Smooth muscle cell (in vitro differentiated cells): ENCODE results near the gene ESYT2. TPM values are rescaled to one million over a fixed set of nuclear protein-coding genes. Genes with fewer than 3 reads are reported as not detected.

Experiments
- DNase-seq: peaks from one replicate; lab custom pipeline; 2025; ENCODE audit not compliant: unreplicated experiment; lab: John Stamatoyannopoulos, UW
- H2AFZ ChIP-seq: fragments of 200-600 bp; sonication (generic); 2 replicates; pipeline ENCODE4 v1.6.0; 2016; ENCODE audit warnings: antibody characterized with exemption, low read depth, mild to moderate bottlenecking
- H3F3A ChIP-seq: fragments of 200-600 bp; sonication (generic); 2 replicates; pipeline ENCODE4 v1.6.0; 2017; ENCODE audit warnings: antibody characterized with exemption, low read depth
- H3K27ac ChIP-seq: fragments of 200-600 bp; sonication (generic); 2 replicates; pipeline ENCODE4 v1.5.1; 2016; ENCODE audit warnings: low read depth, mild to moderate bottlenecking
- H3K27me3 ChIP-seq: fragments of 200-600 bp; sonication (generic); 2 replicates; pipeline ENCODE4 v1.6.1; 2016; ENCODE audit warnings: low read depth, mild to moderate bottlenecking
- H3K36me3 ChIP-seq: fragments of 200-600 bp; sonication (generic); 2 replicates; pipeline ENCODE4 v1.5.1; 2016; ENCODE audit warnings: low read depth
- H3K4me1 ChIP-seq: fragments of 200-600 bp; sonication (generic); 2 replicates; pipeline ENCODE4 v1.5.1; 2016; ENCODE audit warnings: low read depth
- H3K4me2 ChIP-seq: fragments of 200-600 bp; sonication (generic); 2 replicates; pipeline ENCODE4 v1.6.0; 2016; ENCODE audit warnings: mild to moderate bottlenecking
- H3K4me3 ChIP-seq: fragments of 200-600 bp; sonication (generic); 2 replicates; pipeline ENCODE4 v1.5.1; 2016; ENCODE audit warnings: mild to moderate bottlenecking
- H3K79me2 ChIP-seq: fragments of 200-600 bp; sonication (generic); 2 replicates; pipeline ENCODE4 v1.6.0; 2016; ENCODE audit warnings: low read depth, mild to moderate bottlenecking
- H3K9ac ChIP-seq: fragments of 200-600 bp; sonication (generic); 2 replicates; pipeline ENCODE4 v1.6.0; 2016; ENCODE audit warnings: low read depth
- H3K9me3 ChIP-seq: fragments of 200-600 bp; sonication (generic); replicated peaks from 2 replicates; pipeline ENCODE4 v1.5.1; 2016; ENCODE audit warnings: low read depth
- H4K20me1 ChIP-seq: fragments of 200-600 bp; sonication (generic); 2 replicates; pipeline ENCODE4 v1.6.0; 2016; ENCODE audit warnings: low read depth
- WGBS: methylation state at CpG from one replicate; pipeline ENCODE4 v1.1.7; 2016; ENCODE audit warnings: low lambda C conversion rate; 5-methylcytosine and 5-hydroxymethylcytosine counted together
- polyA plus RNA-seq: library from polyadenylated mRNA; unstranded; fragments of >200 nt; fragmentation: Nextera tagmentation; extraction: Ambion mirVana; gene quantifications from 2 replicates; pipeline ENCODE4 v1.2.1, GENCODE V29; 2016
- total RNA-seq: library from RNA; depleted of rRNA; stranded (reverse); fragments of >200 nt; gene quantifications from 2 replicates; pipeline ENCODE4 v1.2.3, GENCODE V29; 2014
- TF ChIP-seq, protein P1 (sequence below): fragments of 200-600 bp; sonication (generic); IDR thresholded peaks from 2 replicates; pipeline ENCODE4 v1.5.1; 2017; ENCODE audit warnings: borderline replicate concordance, mild to moderate bottlenecking, antibody characterized with exemption; ENCODE audit not compliant: insufficient read depth, poor library complexity, severe bottlenecking

ESYT2 gene
- total and polyA plus RNA-seq, 2 experiments from 2014 or later: 27.9 to 69.4 TPM

DNA sequence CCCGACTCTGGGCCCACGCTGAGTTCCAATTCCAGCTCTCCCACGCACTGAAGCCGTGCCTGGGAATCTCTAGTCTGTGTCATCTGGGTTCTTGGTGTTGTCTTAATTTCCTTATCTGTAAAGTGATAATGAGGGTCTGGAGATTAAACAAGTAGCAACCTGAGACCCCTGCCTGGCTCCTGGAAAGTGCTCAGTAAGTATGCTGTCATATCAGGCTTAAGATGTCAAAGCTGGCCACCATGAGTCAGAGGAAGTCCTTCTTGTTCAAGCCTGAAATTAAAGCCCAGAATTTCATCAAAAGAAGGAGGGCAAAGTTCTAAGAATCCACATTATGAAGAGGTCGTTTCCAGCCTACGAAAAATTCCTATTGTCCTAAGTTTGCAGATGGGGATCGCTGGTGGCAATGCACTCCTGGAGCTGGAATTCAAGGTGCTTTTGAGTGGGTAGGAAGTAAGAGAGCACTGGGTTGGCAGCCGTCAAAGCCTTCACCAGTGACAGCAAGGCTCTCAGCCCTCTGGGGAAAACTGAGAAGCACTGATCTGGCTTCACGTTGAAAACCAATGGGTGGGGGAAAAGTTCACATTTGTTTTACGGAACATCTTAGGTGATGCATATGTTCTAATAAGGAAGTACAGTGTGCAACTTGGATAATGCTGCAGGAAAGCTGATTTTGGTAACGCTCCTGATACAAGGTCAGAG is 74.4 kb downstream of the ESYT2 start:
- Histone ChIP-seq H4K20me1 (peaks cover 10% of the 10 kb centered on the region), H2AFZ (no peak overlapping the region), H3K9ac (no peak overlapping the region), H3K9me3 (no peaks in the 10 kb centered on the region), H3K27me3 (no peaks in the 10 kb centered on the region), H3K36me3 (peaks cover 4% of the 10 kb centered on the region), H3K4me1 (no peaks in the 10 kb centered on the region), H3K79me2 (no peaks in the 10 kb centered on the region), H3K4me2 (peak overlapping the region; percentile 58), H3K27ac (peak overlapping the region; percentile 54), H3K4me3 (no peak overlapping the region), H3F3A (peaks cover 4% of the 10 kb centered on the region)
- DNase-seq: no peak
- TF ChIP-seq, protein P1, sequence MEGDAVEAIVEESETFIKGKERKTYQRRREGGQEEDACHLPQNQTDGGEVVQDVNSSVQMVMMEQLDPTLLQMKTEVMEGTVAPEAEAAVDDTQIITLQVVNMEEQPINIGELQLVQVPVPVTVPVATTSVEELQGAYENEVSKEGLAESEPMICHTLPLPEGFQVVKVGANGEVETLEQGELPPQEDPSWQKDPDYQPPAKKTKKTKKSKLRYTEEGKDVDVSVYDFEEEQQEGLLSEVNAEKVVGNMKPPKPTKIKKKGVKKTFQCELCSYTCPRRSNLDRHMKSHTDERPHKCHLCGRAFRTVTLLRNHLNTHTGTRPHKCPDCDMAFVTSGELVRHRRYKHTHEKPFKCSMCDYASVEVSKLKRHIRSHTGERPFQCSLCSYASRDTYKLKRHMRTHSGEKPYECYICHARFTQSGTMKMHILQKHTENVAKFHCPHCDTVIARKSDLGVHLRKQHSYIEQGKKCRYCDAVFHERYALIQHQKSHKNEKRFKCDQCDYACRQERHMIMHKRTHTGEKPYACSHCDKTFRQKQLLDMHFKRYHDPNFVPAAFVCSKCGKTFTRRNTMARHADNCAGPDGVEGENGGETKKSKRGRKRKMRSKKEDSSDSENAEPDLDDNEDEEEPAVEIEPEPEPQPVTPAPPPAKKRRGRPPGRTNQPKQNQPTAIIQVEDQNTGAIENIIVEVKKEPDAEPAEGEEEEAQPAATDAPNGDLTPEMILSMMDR: no peak
- 56% methylated on average over 11 of the region's 11 CpGs for WGBS

DNA sequence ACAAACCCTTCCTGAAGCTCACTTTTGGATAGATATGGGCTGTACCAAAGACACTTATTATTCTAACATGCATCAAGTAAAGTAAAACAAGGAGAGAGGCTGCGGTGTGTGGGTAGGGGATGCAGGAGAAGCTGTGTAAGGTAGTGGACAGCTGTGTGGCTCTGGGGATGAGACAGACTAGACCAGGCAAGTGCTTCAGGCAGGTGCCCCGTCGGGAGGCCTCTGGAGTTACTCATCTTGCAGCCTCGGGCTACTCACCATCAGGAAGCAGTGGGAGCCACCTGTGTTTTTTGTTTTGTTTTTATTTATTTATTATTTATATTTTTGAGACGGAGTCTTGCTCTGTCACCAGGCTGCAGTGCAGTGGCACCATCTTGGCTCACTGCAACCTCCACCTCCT is 75.4 kb downstream of the ESYT2 start:
- TF ChIP-seq, protein P1: no peak
- no peaks in the 10 kb centered on the region for H3K9me3 ChIP-seq
- no peak overlapping the region for H3K4me3 ChIP-seq
- no peaks in the 10 kb centered on the region for H3K4me1 ChIP-seq
- H4K20me1 ChIP-seq: peaks cover 10% of the 10 kb centered on the region
- H3K36me3 ChIP-seq: peaks cover 4% of the 10 kb centered on the region
- H3K9ac ChIP-seq: no peak overlapping the region
- H3K4me2 ChIP-seq: no peak overlapping the region
- WGBS: 69% methylated on average over 5 of the region's 5 CpGs
- no peaks in the 10 kb centered on the region for H3K79me2 ChIP-seq
- no peaks in the 10 kb centered on the region for H3K27me3 ChIP-seq
- no peak for DNase-seq
- peaks cover 4% of the 10 kb centered on the region for H3F3A ChIP-seq
- no peak overlapping the region for H2AFZ ChIP-seq
- H3K27ac ChIP-seq: peak overlapping the region; percentile 39

DNA sequence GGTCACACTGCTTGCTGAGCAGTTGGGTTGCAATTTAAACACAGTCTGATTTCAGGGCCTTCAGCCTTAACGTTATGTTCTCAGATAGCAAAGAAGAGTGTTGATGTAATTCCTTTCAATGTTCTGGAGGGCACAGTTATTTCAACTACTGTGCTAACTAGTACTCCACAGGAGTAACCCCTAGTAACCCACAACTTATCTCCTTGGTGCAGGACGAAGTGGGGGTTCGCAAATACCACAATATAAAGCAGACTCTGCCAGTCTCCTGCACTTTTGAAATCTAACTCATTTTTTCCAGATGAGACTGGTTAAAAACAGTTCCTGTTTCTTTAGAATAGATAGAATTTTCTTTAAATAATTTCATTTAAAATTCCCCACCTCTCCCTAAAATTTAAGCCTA is 77.6 kb downstream of the ESYT2 start:
- Histone ChIP-seq H3K27ac (no peak overlapping the region), H3K4me1 (no peaks in the 10 kb centered on the region), H3K79me2 (no peaks in the 10 kb centered on the region), H3K9ac (no peak overlapping the region), H4K20me1 (peaks cover 10% of the 10 kb centered on the region), H3K36me3 (peaks cover 5% of the 10 kb centered on the region), H3K27me3 (no peaks in the 10 kb centered on the region), H3K4me3 (no peak overlapping the region), H2AFZ (no peak overlapping the region), H3K4me2 (no peak overlapping the region), H3F3A (peaks cover 4% of the 10 kb centered on the region), H3K9me3 (no peaks in the 10 kb centered on the region)
- DNase-seq: no peak
- 91% methylated on average over 3 of the region's 3 CpGs for WGBS
- TF ChIP-seq, protein P1: no peak

DNA sequence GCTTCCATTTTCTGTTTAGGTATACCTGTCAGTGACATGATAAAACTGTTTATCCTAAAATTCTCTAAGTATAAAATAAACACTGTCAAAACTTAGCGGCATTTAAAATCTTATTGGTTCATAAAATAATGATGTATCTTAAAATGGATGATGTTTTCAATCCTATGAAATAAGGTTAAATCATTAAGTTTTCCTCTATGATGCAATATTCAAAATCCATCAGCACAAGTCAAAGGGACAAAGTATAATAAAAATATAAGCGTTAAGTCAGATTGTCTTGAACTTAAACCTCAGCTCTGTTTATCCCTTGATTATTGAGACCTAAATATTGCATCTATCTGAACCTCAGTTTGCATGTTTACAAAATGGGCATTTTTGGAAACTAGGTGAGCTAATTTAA is 78.1 kb downstream of the ESYT2 start:
- H3K36me3 ChIP-seq: peaks cover 5% of the 10 kb centered on the region
- no peaks in the 10 kb centered on the region for H3K79me2 ChIP-seq
- TF ChIP-seq, protein P1: no peak
- no peak overlapping the region for H3K27ac ChIP-seq
- no peak overlapping the region for H3K4me2 ChIP-seq
- no peaks in the 10 kb centered on the region for H3K27me3 ChIP-seq
- H2AFZ ChIP-seq: no peak overlapping the region
- no peaks in the 10 kb centered on the region for H3K9me3 ChIP-seq
- peaks cover 4% of the 10 kb centered on the region for H3F3A ChIP-seq
- DNase-seq: no peak
- no peak overlapping the region for H3K9ac ChIP-seq
- H3K4me3 ChIP-seq: no peak overlapping the region
- WGBS: 100% methylated on average over 2 of the region's 2 CpGs
- H4K20me1 ChIP-seq: peaks cover 10% of the 10 kb centered on the region
- no peaks in the 10 kb centered on the region for H3K4me1 ChIP-seq
